Stimulated activated naive CD4-positive, alpha-beta T cell (primary cell): ENCODE results near the gene CNOT9.

Experiments used
- DNase-seq, 6 experiments: peaks; one replicate each; lab custom pipeline; 2025; lab: John Stamatoyannopoulos, UW

CNOT9 gene

DNA sequence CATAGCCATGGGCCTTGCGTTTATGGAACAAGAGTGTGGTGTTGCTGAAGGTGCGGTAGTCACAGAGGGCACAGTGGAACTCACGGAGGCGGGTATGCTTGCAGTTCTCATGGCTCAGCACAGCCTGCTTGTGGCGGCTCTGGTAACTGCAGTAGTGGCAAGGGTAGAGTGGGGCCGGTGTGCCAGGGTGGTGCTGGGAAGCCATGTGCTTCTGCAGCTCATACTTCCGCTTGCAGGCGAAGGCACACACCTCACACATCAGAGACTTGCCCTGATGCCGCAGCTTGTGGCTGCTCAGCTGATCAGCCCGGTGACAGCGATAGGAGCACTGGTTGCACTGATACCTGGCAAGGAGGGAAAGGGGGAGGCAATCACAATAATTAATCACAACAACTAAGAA, 76.1 kb downstream of the CNOT9 start:
- DNase-seq, result no peak

DNA sequence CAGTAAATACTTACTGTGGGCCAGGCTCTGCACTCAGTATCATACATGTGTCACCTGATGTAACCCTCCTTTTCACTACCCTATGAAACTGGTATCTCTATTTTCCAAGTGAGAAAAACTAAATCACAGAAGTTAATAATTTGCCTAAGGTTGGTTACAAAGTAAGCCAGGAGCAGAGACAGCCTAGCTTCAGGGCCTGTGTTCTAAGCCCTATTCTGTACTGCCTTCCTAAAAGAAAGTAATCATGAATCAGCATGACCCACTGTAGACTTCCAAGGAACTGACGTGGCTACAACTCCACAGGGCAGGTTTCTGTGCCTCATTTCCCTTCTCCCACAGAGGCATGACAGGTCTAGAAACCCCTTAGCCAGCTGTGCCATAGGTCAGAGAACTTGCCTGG, 76.5 kb downstream of the CNOT9 start:
- no peak for DNase-seq
